Endothelial cell of umbilical vein (primary cell): ENCODE results near the gene ADGRG3. TPM values are rescaled to one million over a fixed set of nuclear protein-coding genes. Genes with fewer than 3 reads are reported as not detected.

ENCODE experiments used
- BruUV-seq: library from RNA; stranded (reverse); fragments of 400-500 nt; replicated peaks from 2 replicates; lab custom pipeline; 2021; lab: Mats Ljungman, UMichigan
- CTCF ChIA-PET: fragments of 300-600, 350-600 bp; sonication (Branson Sonifier 250); formaldehyde crosslinking; loops from one replicate; lab custom pipeline; 2021; ENCODE audit warnings: antibody characterized with exemption, inconsistent platforms; lab: Charles Lee
- POLR2A ChIA-PET: fragments of 300-600, 350-600 bp; sonication (Branson Sonifier 250); formaldehyde crosslinking; loops from one replicate; lab custom pipeline; 2021; ENCODE audit warnings: antibody characterized with exemption, inconsistent platforms; lab: Charles Lee
- DNase-seq: peaks from one replicate; pipeline ENCODE4 v3.0.0-alpha.2; 2011; ENCODE audit warnings: low read depth, low spot score
- FAIRE-seq: peaks from 2 replicates; lab custom pipeline; 2011; peaks lifted over from hg19 to GRCh38; lab: Jason Lieb, UNC
- H2AFZ ChIP-seq: 2 replicates; pipeline ENCODE4 v1.6.0; 2012; ENCODE audit warnings: low read depth, low read length, control low read depth, inconsistent platforms
- H3K27ac ChIP-seq: 2 replicates; pipeline ENCODE4 v1.5.1; 2011; ENCODE audit warnings: low read depth, mild to moderate bottlenecking, control low read depth, low read length, moderate library complexity; ENCODE audit not compliant: insufficient read depth
- H3K27me3 ChIP-seq, 2 experiments: 2 replicates each; pipeline versions ENCODE4 v1.6.0 to v1.6.1; 2011; ENCODE audit warnings: low read length in 2 of 2, mixed read lengths in 1 of 2; ENCODE audit not compliant: control insufficient read depth in 2 of 2, insufficient read depth in 2 of 2
- H3K36me3 ChIP-seq, 2 experiments: 2 replicates in 1 of 2; 3 replicates in 1 of 2; pipeline ENCODE4 v1.5.1; 2011; ENCODE audit warnings: low read length in 2 of 2, mild to moderate bottlenecking in 1 of 2, moderate library complexity in 1 of 2; ENCODE audit not compliant: control insufficient read depth in 2 of 2, insufficient read depth in 2 of 2; ENCODE audit errors: extremely low read depth in 1 of 2
- H3K4me1 ChIP-seq: 3 replicates; pipeline ENCODE4 v1.5.1; 2011; ENCODE audit warnings: mild to moderate bottlenecking, low read length; ENCODE audit not compliant: control insufficient read depth, insufficient read depth; ENCODE audit errors: extremely low read depth
- H3K4me2 ChIP-seq: 2 replicates; pipeline ENCODE4 v1.6.1; 2011; ENCODE audit warnings: low read length, control low read depth, mixed read lengths; ENCODE audit not compliant: insufficient read depth
- H3K4me3 ChIP-seq, 3 experiments: fragments of 200-600 bp in 1 of 3; sonication (generic), shearing (Covaris generic) in 1 of 3; replicated peaks in 1 of 3; 2 replicates each; pipeline ENCODE4 v1.5.1; 2011 to 2016; ENCODE audit warnings: control low read depth in 3 of 3, low read length in 3 of 3, mild to moderate bottlenecking in 2 of 3, inconsistent platforms in 1 of 3, low read depth in 1 of 3, moderate library complexity in 1 of 3; ENCODE audit not compliant: insufficient read depth in 1 of 3
- H3K79me2 ChIP-seq: 2 replicates; pipeline ENCODE4 v1.6.0; 2012; ENCODE audit warnings: low read length, inconsistent platforms; ENCODE audit not compliant: control insufficient read depth, insufficient read depth
- H3K9ac ChIP-seq: replicated peaks from 2 replicates; pipeline ENCODE3; 2011; ENCODE audit warnings: low read length, control low read depth; ENCODE audit not compliant: insufficient read depth; ENCODE audit errors: extremely low read depth
- H3K9me1 ChIP-seq: replicated peaks from 3 replicates; pipeline ENCODE4 v1.6.0; 2011; ENCODE audit warnings: mild to moderate bottlenecking, low read length; ENCODE audit not compliant: control insufficient read depth, insufficient read depth; ENCODE audit errors: extremely low read depth
- H3K9me3 ChIP-seq: replicated peaks from 2 replicates; pipeline ENCODE4 v1.5.1; 2012; ENCODE audit warnings: low read length, inconsistent platforms; ENCODE audit not compliant: control insufficient read depth, insufficient read depth
- H4K20me1 ChIP-seq: replicated peaks from 2 replicates; pipeline ENCODE3; 2011; ENCODE audit warnings: mild to moderate bottlenecking, low read length; ENCODE audit not compliant: control insufficient read depth, insufficient read depth; ENCODE audit errors: extremely low read depth
- CTCF ChIP-seq, 2 donors: IDR thresholded peaks; 1 replicate in 1 of 2; 2 replicates in 1 of 2; pipeline ENCODE4 v1.5.1; 2011; ENCODE audit warnings: low read length in 2 of 2, mild to moderate bottlenecking in 2 of 2, moderate library complexity in 2 of 2, control low read depth in 1 of 2, inconsistent platforms in 1 of 2, low read depth in 1 of 2; ENCODE audit not compliant: insufficient read depth in 1 of 2; ENCODE audit errors: extremely low read depth in 1 of 2
- EZH2 ChIP-seq: IDR thresholded peaks from 2 replicates; pipeline ENCODE4 v1.6.1; 2012; ENCODE audit warnings: borderline replicate concordance, low read depth, mild to moderate bottlenecking, moderate library complexity, low read length, inconsistent platforms; ENCODE audit not compliant: severe bottlenecking
- FOS ChIP-seq: IDR thresholded peaks from 2 replicates; pipeline ENCODE4 v1.6.1; 2011; ENCODE audit warnings: mild to moderate bottlenecking, low read length, moderate library complexity, borderline replicate concordance; ENCODE audit not compliant: insufficient read depth
- GATA2 ChIP-seq: IDR thresholded peaks from 2 replicates; pipeline ENCODE4 v1.7.0; 2011; ENCODE audit warnings: low read depth, mild to moderate bottlenecking, moderate library complexity, mixed read lengths, low read length; ENCODE audit not compliant: insufficient read length, insufficient read depth
- JUN ChIP-seq: IDR thresholded peaks from 2 replicates; pipeline ENCODE4 v1.6.1; 2011; ENCODE audit warnings: borderline replicate concordance, low read depth; ENCODE audit not compliant: insufficient read length, insufficient read depth
- MAX ChIP-seq: IDR thresholded peaks from 2 replicates; pipeline ENCODE4 v1.6.1; 2011; ENCODE audit not compliant: insufficient read depth, insufficient read length
- MYC ChIP-seq: IDR thresholded peaks from one replicate; pipeline ENCODE4 v1.6.1; 2011; ENCODE audit warnings: mild to moderate bottlenecking, low read depth, low read length
- POLR2A ChIP-seq: IDR thresholded peaks from 2 replicates; pipeline ENCODE4 v1.6.1; 2012; ENCODE audit warnings: low read depth, mild to moderate bottlenecking, control low read depth, low read length
- POLR2AphosphoS5 ChIP-seq: IDR thresholded peaks from 2 replicates; pipeline ENCODE4 v1.6.1; 2012; ENCODE audit warnings: low read depth, mild to moderate bottlenecking, control low read depth, low read length, moderate library complexity; ENCODE audit not compliant: insufficient read depth
- dilution Hi-C: fragments of 300-500 bp; cut with MboI; formaldehyde crosslinking; loops from one replicate; pipeline ENCODE4 v1.15.0; 2019; ENCODE audit warnings: low sequenced_read_pairs; ENCODE audit not compliant: extremely low pct_ligation_motif_present
- intact Hi-C: fragments of 100-400 bp; cut with micrococcal nuclease; formaldehyde crosslinking; loops from one replicate; pipeline ENCODE4 v1.10.0; 2022
- polyA plus RNA-seq, 4 experiments: library from polyadenylated mRNA; depleted of rRNA in 3 of 4; stranded (reverse) in 3 of 4; unstranded in 1 of 4; fragments of >200 nt; gene quantifications; 2 replicates each; pipeline versions ENCODE4 v1.2.1 to v1.2.3, GENCODE V29; 2011 to 2012; ENCODE audit warnings: missing spikeins in 1 of 4
- total RNA-seq: library from RNA; stranded (reverse); gene quantifications from 2 replicates; pipeline ENCODE4 v1.2.3, GENCODE V29; 2021

ADGRG3 gene
- total and polyA plus RNA-seq, 2 donors (not counting 3 experiments of a cell fraction or from before 2014, with no cell fraction given) = not detected

- Histone ChIP-seq H3K27me3 (no peaks in the 10 kb centered on the region), H4K20me1 (no peaks in the 10 kb centered on the region), H3K27ac (peak overlapping the region; percentile 90), H3K4me3 (no peak overlapping the region), H2AFZ (no peak overlapping the region), H3K4me2 (peak overlapping the region; percentile 49), H3K9me3 (no peaks in the 10 kb centered on the region), H3K79me2 (peaks cover 14% of the 10 kb centered on the region), H3K9ac (peak overlapping the region; percentile 28), H3K36me3 (peaks cover 2 to 6% of the 10 kb centered on the region in 2 experiments), H3K9me1 (no peaks in the 10 kb centered on the region), H3K4me1 (peaks cover 40% of the 10 kb centered on the region)
- DNase-seq (peak; percentile 56), FAIRE-seq (no peak)
- CTCF ChIA-PET = interaction anchor here (0.6 to 5.7 kb wide), 11 partner anchors 9 to 89 kb away, joined by 4 to 117 read pairs (median 18); partner anchors contain the start of genes ADGRG1 and KATNB1
- intact Hi-C loops = loop anchor here (1.0 to 10.0 kb wide), 5 partner anchors 9 to 356 kb away; partner anchors contain the start of genes ADGRG1, KATNB1, USB1 and ZNF319
- TF ChIP-seq GATA2 = no peak
- TF ChIP-seq POLR2AphosphoS5 = peak; percentile 18
- no peak for TF ChIP-seq POLR2A
- TF ChIP-seq MYC = no peak
- BruUV-seq = TSS peak; percentile 70
- POLR2A ChIA-PET = interaction anchor here (0.7 to 1.4 kb wide), 6 partner anchors 9 to 56 kb away, joined by 3 to 9 read pairs (median 3); no protein-coding TSS in a partner anchor
- dilution Hi-C loops = no loop called here
Measured at GRCh38 chr16:57646388-57647039, 21.6 kb upstream of the ADGRG3 start.

GRCh38 chr16:57647136-57647875 lies 20.8 kb upstream of the ADGRG3 start:
- dilution Hi-C loops = no loop called here
- DNase-seq = peak; percentile 45
- Histone ChIP-seq H3K4me1 (peaks cover 40% of the 10 kb centered on the region), H3K27ac (peak overlapping the region; percentile 14), H3K36me3 (peaks cover 3 to 7% of the 10 kb centered on the region in 2 experiments), H3K9ac (no peak overlapping the region), H4K20me1 (no peaks in the 10 kb centered on the region), H3K4me2 (peak overlapping the region; percentile 45), H2AFZ (no peak overlapping the region), H3K9me1 (no peaks in the 10 kb centered on the region), H3K79me2 (peaks cover 14% of the 10 kb centered on the region), H3K4me3 (no peak overlapping the region), H3K27me3 (no peaks in the 10 kb centered on the region), H3K9me3 (no peaks in the 10 kb centered on the region)
- ChIA-PET CTCF (interaction anchor here (1.8 to 5.7 kb wide), 9 partner anchors 10 to 88 kb away, joined by 5 to 117 read pairs (median 31); partner anchors contain the start of genes ADGRG1 and KATNB1), POLR2A (interaction anchor here (0.7 to 1.4 kb wide), 4 partner anchors 10 to 57 kb away, joined by 3 to 4 read pairs (median 3); no protein-coding TSS in a partner anchor)
- intact Hi-C loops = loop anchor here (2.0 to 10.0 kb wide), 3 partner anchors 87 to 355 kb away; partner anchors contain the start of genes KATNB1, USB1 and ZNF319
- TSS peak; percentile 63 for BruUV-seq
- TF ChIP-seq MYC (no peak), FOS (peak; percentile 62), GATA2 (no peak), MAX (no peak), POLR2A (no peak), JUN (no peak), POLR2AphosphoS5 (peak; percentile 40), EZH2 (no peak), CTCF (IDR thresholded peaks at IDR 0.05; ENCODE audit: extremely low read depth in 1 of 2, insufficient read depth in 1 of 2, low read depth in 1 of 2, low read length in 2 of 2) (no peak)
- FAIRE-seq = no peak
